AG09319 (cell line): ENCODE data around the gene TXNRD1.
"Not testable (repeated sequence)": the region's sequence is repeated elsewhere in the genome, so short reads cannot be mapped to it uniquely, and the experiment has no call there.

Experiments
- DNase-seq: peaks from one replicate; pipeline ENCODE4 v3.0.0-alpha.2; 2010; ENCODE audit warnings: low read depth; ENCODE audit errors: extremely low read depth
- CTCF ChIP-seq: IDR thresholded peaks from 2 replicates; pipeline ENCODE4 v1.5.1; 2011; ENCODE audit warnings: low read depth, mild to moderate bottlenecking, inconsistent platforms, low read length, moderate library complexity

The TXNRD1 gene

DNA sequence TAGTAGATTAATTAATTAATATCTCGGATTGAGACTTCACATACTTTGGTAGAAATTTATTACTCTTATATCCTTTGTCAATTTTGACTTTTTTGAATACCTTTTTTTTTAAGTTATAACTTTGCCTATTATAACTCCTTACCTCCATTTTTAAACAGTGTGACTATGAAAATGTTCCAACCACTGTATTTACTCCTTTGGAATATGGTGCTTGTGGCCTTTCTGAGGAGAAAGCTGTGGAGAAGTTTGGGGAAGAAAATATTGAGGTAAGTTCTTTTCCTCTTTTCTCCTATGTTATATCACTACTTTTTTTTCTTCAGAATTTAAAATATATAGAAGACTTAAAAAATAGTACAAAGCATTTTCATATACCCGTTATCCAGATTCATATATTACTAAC lies 115.8 kb downstream of the TXNRD1 start:
- TF ChIP-seq CTCF, result no peak
- no peak for DNase-seq

GRCh38 chr12:104332273-104332672 lies 116.7 kb downstream of the TXNRD1 start:
- not testable (repeated sequence) for DNase-seq

- no peak for TF ChIP-seq CTCF
- DNase-seq, result no peak
Observed at GRCh38 chr12:104333692-104334255, 118.2 kb downstream of the TXNRD1 start.

- no peak for DNase-seq
- no peak for TF ChIP-seq CTCF
Observed at GRCh38 chr12:104334581-104334980, 119.0 kb downstream of the TXNRD1 start.

GRCh38 chr12:104336115-104336514 lies 120.5 kb downstream of the TXNRD1 start:
- TF ChIP-seq CTCF, result no peak
- no peak for DNase-seq

DNA sequence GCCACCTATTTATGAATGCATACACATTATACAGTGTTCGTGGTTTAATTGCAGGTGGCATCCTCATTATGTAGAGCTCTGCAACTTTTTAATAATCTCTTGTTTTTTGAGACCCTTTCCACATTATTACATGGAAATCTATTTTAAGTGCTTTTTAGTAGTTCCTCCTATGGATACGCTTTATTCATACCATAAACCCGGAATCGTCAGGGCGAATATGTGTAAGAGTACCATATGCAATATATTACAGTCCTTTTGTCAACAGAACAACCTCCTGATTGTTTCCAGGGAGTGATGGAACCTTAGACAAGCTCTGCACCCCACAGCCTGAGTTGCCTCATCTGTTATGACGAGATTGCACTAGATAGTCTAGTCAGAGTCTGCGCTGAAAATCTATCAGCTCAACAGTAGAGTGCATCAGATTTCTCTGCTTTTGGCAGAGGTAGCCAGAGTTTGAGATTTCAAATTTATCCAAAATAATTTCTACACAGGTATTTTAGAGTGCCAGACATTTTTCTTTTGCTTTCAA lies 121.5 kb downstream of the TXNRD1 start:
- no peak for DNase-seq
- no peak for TF ChIP-seq CTCF

GRCh38 chr12:104339663-104340062 lies 124.1 kb downstream of the TXNRD1 start:
- no peak for TF ChIP-seq CTCF
- no peak for DNase-seq

- no peak for DNase-seq
- no peak for TF ChIP-seq CTCF
Observed at GRCh38 chr12:104340177-104340576, 124.6 kb downstream of the TXNRD1 start.
